8988T (cell line): ENCODE measurements around the gene NELL1.
"Not testable (repeated sequence)": the region's sequence is repeated elsewhere in the genome, so short reads cannot be mapped to it uniquely, and the experiment has no call there.

ENCODE experiments used
- DNase-seq: peaks from one replicate; pipeline ENCODE4 v3.0.0; 2011

Gene NELL1

DNA sequence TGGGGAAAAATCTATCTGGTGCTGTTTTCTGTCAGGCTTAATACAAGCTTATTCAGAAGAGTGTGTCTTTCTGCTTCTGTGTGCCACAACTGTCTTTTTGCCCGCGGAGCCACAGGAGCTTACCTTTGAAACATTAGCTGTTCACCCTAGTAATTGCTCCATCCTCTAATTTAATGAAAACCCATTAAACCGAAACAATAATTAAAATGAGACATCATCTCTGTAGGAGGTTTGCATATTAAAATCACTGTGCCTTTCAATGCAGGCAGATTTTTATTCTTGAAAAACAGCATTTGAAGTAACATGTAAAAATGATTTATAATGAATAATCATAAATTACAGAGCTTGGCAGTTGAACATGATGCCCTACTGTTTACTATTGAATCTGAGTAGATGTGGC, 102.3 kb downstream of the NELL1 start:
- no peak for DNase-seq

DNA sequence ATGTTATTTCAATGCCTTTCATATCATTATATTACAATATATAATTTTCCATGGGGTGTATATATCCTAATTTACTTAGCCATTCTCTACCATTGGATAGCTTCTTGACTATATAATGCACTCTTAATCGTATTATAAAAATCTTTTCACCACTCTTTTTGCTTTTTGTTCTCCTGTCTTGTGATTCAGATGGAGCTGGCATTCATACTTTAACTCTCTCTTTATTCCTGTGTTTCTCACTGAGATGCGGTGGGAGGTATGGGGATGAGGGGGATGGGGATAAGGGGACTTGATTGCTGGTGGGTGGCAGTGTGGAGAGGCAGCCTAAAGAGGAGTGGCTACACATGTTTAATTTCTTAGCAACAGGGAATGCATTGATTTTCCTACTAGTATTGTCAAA, 105.9 kb downstream of the NELL1 start:
- DNase-seq, result no peak

DNA sequence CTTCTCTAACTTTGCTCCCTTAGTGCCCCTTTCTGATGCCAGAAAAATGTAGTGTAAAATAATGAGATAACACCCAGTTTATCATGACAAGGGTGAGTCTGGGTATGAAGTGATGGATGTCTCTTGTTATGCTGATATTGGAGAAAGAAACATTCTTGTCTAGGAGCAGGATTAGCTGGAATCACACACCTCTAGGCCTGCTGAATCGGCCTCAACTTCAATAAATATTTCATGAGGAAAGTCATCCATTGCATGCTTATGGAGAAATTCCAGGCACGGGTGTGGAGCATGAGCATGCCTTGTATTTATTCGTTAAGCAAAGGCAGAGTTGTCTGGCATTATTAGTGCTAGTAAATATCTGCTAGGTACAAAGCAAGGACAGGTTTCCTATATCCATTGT, 113.4 kb downstream of the NELL1 start:
- no peak for DNase-seq

DNA sequence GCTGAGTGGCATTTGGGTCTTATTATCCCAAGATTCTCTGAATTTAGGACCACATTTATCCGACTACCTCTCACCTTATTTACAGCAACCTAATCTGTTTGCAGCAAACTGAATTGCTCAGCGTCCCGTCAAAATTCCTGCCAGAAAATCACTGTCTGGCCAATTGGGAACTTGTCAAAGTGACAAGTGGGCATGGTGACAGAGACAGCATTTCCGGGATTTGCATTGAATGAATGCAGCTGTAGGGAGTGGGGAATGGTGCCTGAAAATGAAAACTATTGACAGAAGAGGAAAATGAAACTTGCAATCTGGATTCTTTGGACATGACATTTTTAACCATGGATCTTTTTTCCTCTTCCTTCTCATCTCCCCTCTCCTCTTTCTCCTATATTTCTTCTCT, 113.8 kb downstream of the NELL1 start:
- no peak for DNase-seq

DNA sequence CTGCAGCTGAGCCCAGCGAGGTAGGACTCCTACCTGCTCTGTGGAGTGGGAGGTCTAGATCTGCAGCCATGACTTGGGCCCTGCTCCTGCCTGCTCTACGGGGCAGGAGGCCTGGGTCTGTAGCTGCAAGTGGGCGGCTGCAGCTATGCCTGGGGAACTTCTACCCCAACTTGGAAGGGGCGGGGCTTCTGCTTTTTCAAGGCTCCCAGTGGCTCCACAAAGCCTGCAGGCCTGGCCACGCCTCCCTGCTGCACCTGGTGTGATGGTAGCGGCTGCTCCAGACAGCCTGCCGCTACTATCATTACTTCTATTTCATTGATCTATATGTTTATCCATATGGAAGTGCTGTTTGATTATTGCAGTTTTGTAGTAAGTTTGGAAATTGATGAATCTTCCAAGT, 121.2 kb downstream of the NELL1 start:
- DNase-seq, result no peak

DNA sequence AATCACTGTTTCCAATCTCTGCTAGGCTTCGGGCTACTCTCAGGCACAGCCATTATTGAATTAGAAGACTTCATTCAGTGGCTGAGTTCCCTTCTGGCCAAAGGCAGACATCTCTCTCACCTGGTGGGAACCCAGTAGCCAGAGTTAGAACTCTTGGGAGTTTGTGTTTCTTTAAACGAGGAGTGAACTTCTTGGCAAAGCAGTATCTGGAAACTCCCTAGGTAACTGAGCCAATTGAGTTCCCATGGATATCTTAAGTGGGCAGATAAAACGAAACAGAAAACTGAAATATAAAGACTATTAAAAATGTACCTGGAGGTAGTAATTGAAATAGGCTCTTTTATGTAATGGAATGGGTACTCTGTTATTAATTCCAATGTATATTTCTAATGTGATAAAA, 125.6 kb downstream of the NELL1 start:
- no peak for DNase-seq

DNA sequence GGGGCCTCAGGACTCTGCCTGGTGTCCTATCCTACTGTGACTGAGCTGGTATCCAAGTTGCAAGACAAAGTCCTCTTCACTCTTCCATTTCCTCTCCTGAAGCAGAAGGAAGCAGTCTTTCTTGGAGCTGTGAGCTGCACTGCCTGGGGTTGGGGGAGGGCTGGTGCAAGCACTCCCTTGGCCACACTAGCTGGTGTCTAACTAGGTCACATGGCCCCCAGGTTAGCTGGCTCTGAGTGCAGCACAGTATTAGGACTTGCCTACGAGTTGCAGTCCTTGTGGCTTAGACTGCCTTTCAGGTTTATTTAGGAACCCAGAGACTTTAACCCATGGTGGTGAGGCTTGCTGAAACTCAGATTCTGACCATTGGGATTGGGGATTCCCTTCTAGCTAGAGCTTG, 138.9 kb downstream of the NELL1 start:
- DNase-seq, result no peak

DNA sequence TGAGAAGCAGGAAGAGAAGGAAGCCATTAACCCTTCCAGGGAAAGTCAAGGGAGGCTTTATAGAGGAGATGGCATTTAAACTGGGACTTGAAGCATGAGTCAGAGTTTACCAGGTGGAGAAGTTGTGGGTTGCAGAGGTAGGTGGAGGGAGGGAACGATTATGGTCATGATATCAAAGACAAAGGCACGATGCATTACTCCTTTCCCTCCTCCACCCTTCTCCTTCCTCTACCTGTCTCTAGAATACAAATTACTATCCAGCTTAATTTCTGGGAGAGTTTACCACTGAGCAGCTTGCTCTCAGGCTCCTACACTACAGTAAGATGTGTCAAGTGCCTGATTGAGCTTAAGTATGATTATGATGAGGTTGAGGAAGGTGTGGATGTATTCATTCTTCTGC, 151.7 kb downstream of the NELL1 start:
- DNase-seq, result no peak

DNA sequence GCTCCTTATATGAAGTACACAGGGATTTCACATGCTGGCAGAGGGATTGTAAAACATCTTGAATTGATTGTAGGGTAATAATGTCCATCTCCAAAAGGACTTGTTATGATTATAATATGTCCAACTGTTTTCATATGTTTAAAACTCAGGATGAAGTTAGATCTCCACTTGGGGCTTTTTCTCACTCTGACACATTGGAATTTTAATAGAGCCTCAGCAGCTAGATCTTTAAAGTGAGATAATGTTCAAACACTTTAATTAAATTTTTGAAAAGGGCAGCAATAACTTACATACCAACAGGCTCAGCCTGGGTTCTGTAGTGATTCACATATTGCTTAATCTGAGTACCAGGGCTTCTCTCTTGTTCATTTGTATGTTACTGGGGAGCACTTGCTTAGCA, 152.1 kb downstream of the NELL1 start:
- DNase-seq, result no peak

DNA sequence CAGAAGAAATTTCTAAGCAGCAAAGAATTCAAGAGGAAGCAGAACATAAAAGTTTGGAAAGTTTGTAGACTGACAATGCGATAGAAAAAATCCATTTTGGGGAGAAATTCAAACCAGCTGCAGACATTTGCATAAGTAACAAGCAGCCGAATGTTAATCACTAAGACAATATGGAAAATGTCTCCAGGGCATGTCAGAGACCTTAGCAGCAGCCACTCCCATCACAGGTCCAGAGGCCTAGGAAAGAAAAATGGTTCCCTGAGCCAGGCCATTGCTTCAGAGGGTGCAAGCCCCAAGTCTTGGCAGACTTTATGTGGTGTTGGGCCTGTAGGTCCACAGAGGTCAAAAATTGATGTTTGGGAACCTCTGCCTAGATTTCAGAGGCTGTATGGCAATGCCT, 155.4 kb downstream of the NELL1 start:
- no peak for DNase-seq

DNA sequence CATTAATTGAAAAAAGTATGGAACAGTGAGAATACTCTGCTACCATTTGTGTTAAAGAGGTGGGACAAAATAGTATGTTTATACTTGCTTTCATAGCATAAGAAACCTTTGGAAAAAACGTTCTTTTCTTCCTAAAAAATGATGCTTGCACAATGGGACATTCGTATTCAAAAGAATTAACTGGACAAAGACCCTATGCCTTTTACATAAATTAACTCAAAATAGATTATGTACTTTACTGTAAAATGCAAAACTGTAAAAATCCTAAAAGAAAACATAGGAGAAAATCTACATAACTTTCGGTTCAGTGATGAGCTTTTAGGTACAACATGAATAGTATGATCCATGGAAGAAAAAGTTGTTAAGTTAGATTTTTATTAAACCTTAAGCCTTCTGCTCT, 166.2 kb downstream of the NELL1 start:
- no peak for DNase-seq

DNA sequence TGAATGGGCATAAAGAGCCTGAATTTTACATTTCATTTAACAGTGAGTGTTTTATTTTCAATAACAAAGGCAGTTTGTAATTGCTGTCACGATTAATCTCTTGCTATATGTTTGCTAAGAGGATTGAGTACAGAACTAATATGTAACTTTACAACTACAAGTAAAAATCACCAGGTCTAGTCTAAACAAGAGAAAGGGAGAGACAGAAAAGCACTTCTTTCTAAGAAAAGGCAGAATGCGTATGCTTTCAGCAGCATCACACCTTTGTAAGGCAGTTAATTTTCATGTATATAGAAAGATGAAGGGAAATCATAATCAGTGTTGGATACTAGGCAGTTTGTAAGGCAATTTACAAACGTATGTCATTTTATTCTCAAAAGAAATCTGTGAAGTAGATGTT, 169.8 kb downstream of the NELL1 start:
- no peak for DNase-seq

DNA sequence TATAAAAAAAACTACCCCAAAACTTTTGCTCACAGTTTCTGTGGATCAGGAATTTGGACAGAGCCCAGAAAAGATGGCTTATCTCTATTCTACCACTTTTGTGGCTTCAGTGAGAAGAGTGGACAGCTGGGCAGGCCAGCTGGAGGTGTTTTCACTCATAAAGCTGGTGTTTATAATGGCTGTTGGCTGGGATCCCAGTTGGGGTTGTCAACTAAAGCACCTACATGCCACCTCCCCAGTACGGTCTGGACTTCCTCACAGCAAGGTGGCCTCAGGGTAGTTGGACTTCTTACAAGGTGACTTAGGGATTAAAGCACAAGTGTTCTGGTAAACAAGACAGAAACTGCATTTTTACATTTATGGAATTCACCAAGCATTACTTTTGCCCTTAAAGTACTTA, 171.0 kb downstream of the NELL1 start:
- no peak for DNase-seq

DNA sequence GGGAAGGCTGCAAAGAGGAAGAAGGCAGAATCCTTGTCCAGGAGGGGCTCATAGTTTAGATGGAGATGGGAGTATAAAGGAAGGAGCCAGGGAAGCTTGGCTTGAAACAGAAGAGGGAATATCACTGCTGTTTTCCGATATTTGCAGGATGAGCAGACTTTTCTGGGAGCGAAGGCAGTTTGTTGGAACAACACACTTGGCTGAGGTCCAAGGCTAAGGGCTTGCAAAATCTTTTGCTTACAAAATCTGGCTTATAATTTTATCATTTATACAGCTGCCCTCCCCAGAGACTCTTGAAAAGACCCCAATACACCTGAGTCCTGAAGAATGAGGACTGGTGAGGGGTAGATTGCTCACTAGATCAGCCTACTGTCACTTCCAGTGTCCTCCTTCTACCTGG, 174.8 kb downstream of the NELL1 start:
- no peak for DNase-seq

DNA sequence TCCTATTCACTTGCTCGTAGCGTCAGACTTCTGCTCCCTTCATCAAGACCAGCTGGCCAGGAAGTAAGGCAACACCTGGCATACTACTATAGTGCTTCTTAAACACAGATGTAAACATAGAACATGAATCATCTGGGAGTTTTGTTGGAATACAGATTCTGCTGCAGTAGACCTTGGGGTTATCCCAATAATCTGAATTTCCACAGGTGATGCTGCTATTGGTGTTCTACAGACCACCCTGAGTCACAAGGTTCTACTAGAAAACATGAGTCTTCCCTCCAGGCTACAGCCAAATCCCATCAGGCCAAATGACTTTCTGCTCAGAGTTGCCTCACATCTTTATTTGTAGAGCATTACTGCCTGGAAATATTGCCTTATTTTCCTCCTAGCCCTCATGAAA, 175.2 kb downstream of the NELL1 start:
- no peak for DNase-seq

DNA sequence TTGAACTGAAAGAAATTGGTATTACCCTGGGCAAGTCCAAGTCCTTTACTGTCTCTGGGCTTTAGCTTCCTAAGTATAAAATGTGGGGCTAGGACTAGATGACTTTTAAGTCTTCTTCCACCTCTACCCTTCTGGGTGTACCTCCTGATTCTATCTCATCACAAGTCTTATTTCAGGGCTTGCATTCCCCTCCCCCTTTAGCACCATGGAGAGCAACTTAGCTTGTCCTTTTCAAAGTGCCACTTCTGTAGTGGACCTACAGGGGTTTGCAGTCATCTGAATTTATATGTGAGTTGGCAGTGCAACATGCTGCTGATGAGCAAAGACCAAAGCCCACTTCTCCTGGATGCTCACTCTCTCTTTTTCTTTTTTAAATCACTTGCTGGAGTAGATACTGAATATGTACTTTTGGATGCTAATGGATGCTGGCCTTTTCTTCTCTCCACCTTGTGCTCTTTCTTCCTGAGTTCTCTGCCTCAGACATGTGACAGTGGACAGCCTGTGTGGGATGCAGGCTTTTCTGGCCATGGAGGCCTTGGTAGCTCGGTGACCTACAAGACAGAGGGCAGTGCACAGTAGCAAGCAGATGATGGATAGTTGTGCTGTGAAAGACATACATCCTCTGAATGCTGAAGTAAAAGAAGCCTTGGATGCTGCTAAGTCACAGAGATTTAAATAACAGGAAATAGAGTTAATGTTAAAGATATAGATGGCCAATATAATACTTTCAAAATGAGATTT, 185.0 kb downstream of the NELL1 start:
- no peak for DNase-seq

DNA sequence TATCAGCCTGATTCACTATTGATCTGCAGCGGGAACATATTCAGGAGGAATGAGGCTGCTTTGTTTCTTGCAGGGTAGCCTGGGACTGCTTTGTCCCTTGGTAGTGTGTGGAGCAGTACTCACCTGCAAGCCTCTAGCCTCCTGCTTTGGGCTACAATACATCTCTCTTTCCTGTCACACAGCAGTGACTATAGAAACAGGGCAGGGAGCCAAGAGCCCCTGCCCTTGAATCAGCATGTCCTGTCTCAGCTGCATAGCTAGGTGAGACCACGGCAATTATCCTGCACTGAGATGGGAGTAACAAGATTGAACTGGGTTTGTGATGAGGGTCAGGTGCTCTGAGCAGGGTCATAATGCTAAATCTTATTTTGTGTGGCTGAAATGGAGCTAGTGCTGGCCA, 191.9 kb downstream of the NELL1 start:
- no peak for DNase-seq

DNA sequence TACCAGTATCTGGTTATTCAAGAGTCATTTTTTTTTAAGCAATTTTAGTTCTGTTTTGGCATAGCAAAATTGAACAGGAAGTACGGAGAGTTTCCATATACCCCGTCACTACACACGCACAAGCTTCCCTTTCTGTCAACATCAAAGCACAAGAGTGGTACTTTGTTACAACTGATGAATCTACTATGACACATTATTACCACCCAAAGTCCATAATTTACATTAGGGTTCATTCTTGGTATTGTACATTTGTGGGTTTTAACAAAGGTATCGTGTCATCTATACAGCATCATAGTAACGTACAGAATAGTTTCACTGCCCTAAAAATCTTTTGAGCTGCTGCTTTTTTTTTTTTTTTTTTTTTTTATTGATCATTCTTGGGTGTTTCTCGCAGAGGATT, 192.9 kb downstream of the NELL1 start:
- DNase-seq, result not testable (repeated sequence)

DNA sequence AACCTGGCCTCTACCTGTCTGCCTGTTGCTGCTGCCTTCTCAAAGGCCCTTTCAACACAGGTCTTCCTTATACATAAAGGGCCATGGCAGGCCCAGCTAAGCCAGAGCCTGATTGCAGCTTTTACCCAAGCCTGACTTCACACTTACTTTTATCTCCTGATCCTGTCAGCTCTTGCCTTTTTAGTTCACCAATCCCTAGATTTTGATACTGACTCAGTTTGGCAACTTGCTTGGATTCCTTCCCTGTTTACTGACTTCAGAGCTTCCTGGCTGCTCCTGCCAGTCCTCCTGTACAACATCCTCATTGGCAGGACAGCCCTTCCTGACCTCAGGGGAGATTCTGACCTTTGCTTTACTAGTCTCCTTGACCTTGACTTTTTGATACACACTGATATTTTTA, 195.2 kb downstream of the NELL1 start:
- no peak for DNase-seq

DNA sequence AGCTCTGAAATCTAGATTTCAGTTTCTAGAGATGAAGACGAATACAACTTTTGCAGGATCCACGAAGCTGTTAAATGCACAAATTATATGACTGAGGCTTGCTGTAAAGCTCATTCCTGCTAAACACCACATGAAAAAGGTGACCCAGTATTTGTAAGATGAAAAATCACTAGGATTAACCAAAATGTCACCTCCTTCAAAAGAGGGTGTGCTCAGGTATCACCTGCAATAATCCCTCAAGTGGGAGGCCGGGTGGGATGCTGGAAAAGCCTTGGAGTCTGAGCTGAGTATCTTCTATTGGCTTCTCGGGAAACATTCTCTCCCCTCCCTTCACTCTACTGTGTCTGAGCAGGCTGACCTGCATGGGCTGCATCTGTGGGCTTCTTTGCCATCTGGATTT, 195.8 kb downstream of the NELL1 start:
- DNase-seq, result no peak

DNA sequence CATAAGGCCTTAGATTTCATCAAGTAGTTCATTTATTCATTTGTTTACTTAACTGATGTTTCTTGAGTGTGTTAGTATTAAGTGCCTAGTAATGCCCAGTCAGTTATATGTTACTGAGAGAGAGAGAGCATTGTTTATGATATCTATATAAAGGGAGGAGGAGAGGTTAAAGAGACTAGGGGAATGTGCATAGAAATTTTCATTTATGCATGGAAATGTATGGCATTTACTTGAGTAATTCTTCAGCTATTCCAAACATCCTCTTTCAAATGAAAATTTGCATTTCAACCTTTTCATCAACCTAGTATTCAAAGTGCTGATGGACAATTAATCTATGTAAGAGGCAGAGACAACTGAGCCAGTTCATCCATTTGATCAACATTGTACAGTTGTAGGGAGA, 199.7 kb downstream of the NELL1 start:
- DNase-seq, result no peak

DNA sequence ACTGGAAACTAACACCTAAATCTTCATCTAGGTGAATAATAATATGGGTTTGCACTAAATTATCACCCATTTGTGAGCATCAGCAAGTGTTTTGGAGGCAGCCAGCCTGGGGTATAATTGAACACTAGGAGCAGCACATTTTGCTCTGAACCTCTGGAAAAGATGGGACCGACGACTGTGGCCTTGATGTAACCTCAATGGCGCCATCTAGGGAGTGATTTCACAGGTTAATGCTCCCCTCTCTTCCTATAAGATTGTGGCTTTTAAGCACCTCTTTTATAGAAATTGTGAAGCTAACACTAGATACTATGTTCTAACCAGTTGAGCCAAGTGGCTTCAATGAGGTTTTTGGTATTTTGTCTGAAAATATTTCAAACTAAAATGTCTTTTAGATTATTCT, 203.7 kb downstream of the NELL1 start:
- no peak for DNase-seq

DNA sequence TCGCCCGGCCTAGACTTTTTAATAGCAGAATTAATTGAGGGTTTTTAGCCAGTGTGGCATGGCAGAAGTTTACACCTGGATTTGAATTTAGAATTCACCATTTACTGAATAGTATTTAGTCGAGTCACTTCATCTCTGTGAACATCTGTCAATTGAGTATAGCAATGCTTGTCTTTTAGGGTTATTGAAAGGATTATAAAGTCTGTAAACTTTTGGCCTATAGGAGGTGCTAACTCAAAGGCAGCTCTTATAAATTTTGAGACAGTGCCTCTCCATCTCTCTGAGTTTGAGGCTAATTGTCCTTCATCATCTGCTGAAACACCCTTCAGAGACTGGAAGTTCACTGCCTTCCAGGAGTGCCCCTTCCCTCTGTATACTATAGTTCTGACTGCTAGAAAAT, 205.0 kb downstream of the NELL1 start:
- DNase-seq, result no peak

DNA sequence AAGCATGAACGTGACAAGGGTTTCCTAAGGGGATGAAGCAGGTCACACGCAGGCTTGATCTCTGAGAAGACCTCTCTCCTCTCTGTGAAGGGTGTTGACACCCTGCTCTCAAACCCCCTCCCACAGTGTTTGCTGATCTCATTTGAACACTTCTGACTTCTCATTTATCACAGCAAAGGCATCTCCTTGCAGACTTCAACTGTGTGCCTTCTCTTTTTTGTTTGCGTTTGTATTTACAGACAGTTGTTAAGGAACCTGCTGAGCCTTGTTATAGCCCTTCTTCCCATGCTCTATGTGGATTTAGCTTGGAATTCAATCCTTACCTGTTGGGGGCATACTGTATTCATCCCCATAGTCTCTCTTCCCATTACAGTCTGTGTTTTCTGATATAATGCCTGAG, 206.5 kb downstream of the NELL1 start:
- no peak for DNase-seq

DNA sequence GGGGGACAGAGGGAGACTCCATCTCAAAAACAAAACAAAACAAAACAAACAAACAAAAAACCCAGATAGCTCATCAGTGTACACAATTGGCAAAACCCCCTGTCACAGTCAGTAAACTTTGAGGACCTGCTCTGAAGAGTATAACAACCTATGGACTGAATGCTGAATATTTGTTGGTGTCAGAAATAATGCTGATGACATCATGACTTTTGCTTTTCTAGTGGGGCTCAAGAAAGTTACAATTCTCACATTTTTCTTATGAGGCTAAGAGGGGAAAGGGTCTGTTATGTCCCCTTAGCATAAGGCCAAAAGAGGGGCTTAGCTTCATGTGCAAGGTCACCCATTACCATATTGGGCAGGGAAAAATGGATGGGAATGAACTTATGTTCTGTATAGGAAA, 207.4 kb downstream of the NELL1 start:
- DNase-seq, result no peak

DNA sequence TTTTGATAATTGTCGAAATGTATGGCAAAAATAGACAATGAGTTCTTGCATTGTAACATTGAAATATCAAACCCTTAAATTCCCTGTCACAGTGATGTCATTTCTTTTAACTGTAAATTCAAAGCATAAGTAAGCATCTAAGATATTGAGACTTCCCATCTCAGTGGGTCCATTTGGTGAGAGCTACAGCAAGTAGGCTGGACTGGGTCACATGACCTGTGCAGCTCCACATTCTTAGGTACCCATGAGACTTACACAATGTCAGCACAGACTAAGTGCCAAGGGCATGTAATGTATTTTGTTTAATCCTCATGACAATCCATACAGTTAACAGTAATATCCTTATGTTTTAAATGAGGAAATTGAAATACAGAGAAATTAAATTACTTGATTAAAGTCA, 210.7 kb downstream of the NELL1 start:
- DNase-seq, result no peak
